GM12865 (cell line): ENCODE results near the gene CDH13.

ENCODE experiments used
- DNase-seq: peaks from one replicate; pipeline ENCODE4 v3.0.0; 2010; ENCODE audit warnings: low read depth
- H3K4me3 ChIP-seq: 2 replicates; pipeline ENCODE4 v1.5.1; 2011; ENCODE audit warnings: mild to moderate bottlenecking, low read depth, low read length, control low read depth
- CTCF ChIP-seq: IDR thresholded peaks from 2 replicates; pipeline ENCODE4 v1.5.1; 2011; ENCODE audit warnings: low read length, control low read depth, low read depth, inconsistent platforms; ENCODE audit not compliant: insufficient read depth; ENCODE audit errors: missing control alignments

Gene CDH13

GRCh38 chr16:82605863-82606620 is 20.7 kb upstream of the CDH13 start:
- no peak for DNase-seq
- H3K4me3 ChIP-seq, result no peak overlapping the region
- no peak for TF ChIP-seq CTCF

- H3K4me3 ChIP-seq, result no peak overlapping the region
- TF ChIP-seq CTCF, result no peak
- DNase-seq, result no peak
Observed at GRCh38 chr16:82609140-82609539, 17.6 kb upstream of the CDH13 start.

- no peak overlapping the region for H3K4me3 ChIP-seq
- TF ChIP-seq CTCF, result no peak
- no peak for DNase-seq
Observed at GRCh38 chr16:82612263-82612662, 14.5 kb upstream of the CDH13 start.

GRCh38 chr16:82616356-82616755 is 10.4 kb upstream of the CDH13 start:
- TF ChIP-seq CTCF, result no peak
- H3K4me3 ChIP-seq, result no peak overlapping the region
- no peak for DNase-seq

GRCh38 chr16:82621781-82622180 is 5.0 kb upstream of the CDH13 start:
- DNase-seq, result no peak
- TF ChIP-seq CTCF, result no peak
- no peak overlapping the region for H3K4me3 ChIP-seq

- no peak for TF ChIP-seq CTCF
- no peak for DNase-seq
- no peak overlapping the region for H3K4me3 ChIP-seq
Observed at GRCh38 chr16:82623241-82623640, 3.5 kb upstream of the CDH13 start.

- no peak overlapping the region for H3K4me3 ChIP-seq
- no peak for TF ChIP-seq CTCF
- no peak for DNase-seq
Observed at GRCh38 chr16:82625066-82625968, 1.5 kb upstream of the CDH13 start.
